HCT116 (cell line): ENCODE data around the gene GABRR3. TPM values are rescaled to one million over a fixed set of nuclear protein-coding genes. Genes with fewer than 3 reads are reported as not detected.

Source experiments
- ATAC-seq: fragments of 200-7000 bp; cut with Tn5 transposase; 2 replicates; pipeline ENCODE4 v1.9.1; 2020; ENCODE audit warnings: mild to moderate bottlenecking, moderate library complexity
- BruUV-seq: library from RNA; stranded (reverse); fragments of 400-500 nt; replicated peaks from 2 replicates; lab custom pipeline; 2021; lab: Mats Ljungman, UMichigan
- CTCF ChIA-PET: fragments of 300-600 bp; sonication (Branson Sonifier 250); formaldehyde crosslinking; loops from one replicate; lab custom pipeline; 2021; ENCODE audit warnings: antibody characterized with exemption; lab: Charles Lee
- POLR2A ChIA-PET: fragments of 300-600, 350-600 bp; sonication (Branson Sonifier 250); formaldehyde crosslinking; loops from one replicate; lab custom pipeline; 2021; ENCODE audit warnings: antibody characterized with exemption; lab: Charles Lee
- RAD21 ChIA-PET, 2 experiments: fragments of 300-600 bp; sonication (Branson Sonifier 250); formaldehyde crosslinking; loops; one replicate each; lab custom pipeline; 2023; ENCODE audit warnings: low total read pairs in 2 of 2; ENCODE audit not compliant: uncharacterized antibody in 2 of 2, unreplicated experiment in 2 of 2, low non-redundant PET in 1 of 2; lab: Charles Lee
- DNase-seq: peaks from one replicate; pipeline ENCODE4 v3.0.0-alpha.2; 2010; ENCODE audit warnings: low read depth, low spot score
- H2AFZ ChIP-seq: fragments of 200-600 bp; shearing (Covaris generic), sonication (generic); 2 replicates; pipeline ENCODE4 v1.6.1; 2017; ENCODE audit warnings: low read depth, mixed run types, mixed read lengths, antibody characterized with exemption, low read length; ENCODE audit not compliant: poor library complexity, severe bottlenecking
- H3K27ac ChIP-seq: 2 replicates; pipeline ENCODE4 v1.5.1; 2012; ENCODE audit warnings: low read depth, low read length
- H3K27me3 ChIP-seq: fragments of 200-600 bp; sonication (generic); 2 replicates; pipeline ENCODE4 v1.6.1; 2016; ENCODE audit warnings: mixed run types, low read length, mixed read lengths; ENCODE audit not compliant: insufficient read depth
- H3K36me3 ChIP-seq, 2 experiments: fragments of 200-500 bp in 1 of 2; fragments of 200-600 bp in 1 of 2; sonication (Bioruptor generic) in 1 of 2; sonication (generic) in 1 of 2; 2 replicates each; pipeline versions ENCODE4 v1.5.1 to v1.6.1; 2014 to 2016; ENCODE audit warnings: low read length in 2 of 2, inconsistent platforms in 1 of 2, mixed read lengths in 1 of 2, mixed run types in 1 of 2; ENCODE audit not compliant: insufficient read depth in 2 of 2, control insufficient read depth in 1 of 2
- H3K4me1 ChIP-seq, 2 experiments: fragments of 200-600 bp in 1 of 2; sonication (generic) in 1 of 2; 2 replicates each; pipeline versions ENCODE4 v1.5.1 to v1.6.1; 2012 to 2017; ENCODE audit warnings: low read length in 2 of 2, inconsistent platforms in 1 of 2, mild to moderate bottlenecking in 1 of 2, mixed read lengths in 1 of 2, mixed run types in 1 of 2, moderate library complexity in 1 of 2; ENCODE audit not compliant: insufficient read depth in 2 of 2, control insufficient read depth in 1 of 2
- H3K4me2 ChIP-seq: fragments of 200-600 bp; sonication (generic); 2 replicates; pipeline ENCODE4 v1.6.1; 2017; ENCODE audit warnings: mixed run types, low read length, mixed read lengths
- H3K4me3 ChIP-seq, 2 experiments: fragments of 200-600 bp in 1 of 2; sonication (generic) in 1 of 2; replicated peaks in 1 of 2; 2 replicates each; pipeline ENCODE4 v1.5.1; 2011 to 2016; ENCODE audit warnings: low read length in 2 of 2, control low read depth in 1 of 2, low read depth in 1 of 2, mild to moderate bottlenecking in 1 of 2, mixed read lengths in 1 of 2, mixed run types in 1 of 2
- H3K79me2 ChIP-seq: fragments of 200-600 bp; sonication (generic); 2 replicates; pipeline ENCODE4 v1.6.1; 2017; ENCODE audit warnings: mild to moderate bottlenecking, mixed run types, low read length, moderate library complexity, mixed read lengths; ENCODE audit not compliant: insufficient read depth
- H3K9ac ChIP-seq: fragments of 200-600 bp; sonication (generic); 2 replicates; pipeline ENCODE4 v1.6.1; 2016; ENCODE audit warnings: low read length, mixed read lengths
- H3K9me2 ChIP-seq: fragments of 200-600 bp; sonication (generic), shearing (Covaris generic); 2 replicates; pipeline ENCODE4 v1.6.1; 2017; ENCODE audit warnings: mixed run types, mild to moderate bottlenecking, moderate library complexity; ENCODE audit not compliant: insufficient read depth
- H3K9me3 ChIP-seq, 2 experiments: fragments of 200-500 bp in 1 of 2; fragments of 200-600 bp in 1 of 2; sonication (Bioruptor generic) in 1 of 2; sonication (generic) in 1 of 2; 2 replicates each; pipeline ENCODE4 v1.6.1; 2014 to 2017; ENCODE audit warnings: low read length in 2 of 2, mixed read lengths in 2 of 2, inconsistent platforms in 1 of 2, low read depth in 1 of 2, mild to moderate bottlenecking in 1 of 2, mixed run types in 1 of 2, moderate library complexity in 1 of 2; ENCODE audit not compliant: control insufficient read depth in 1 of 2, insufficient read depth in 1 of 2
- H4K20me1 ChIP-seq: fragments of 200-600 bp; sonication (generic), shearing (Covaris generic); 2 replicates; pipeline ENCODE4 v1.6.1; 2017; ENCODE audit warnings: mixed run types, mild to moderate bottlenecking, moderate library complexity; ENCODE audit not compliant: insufficient read depth
- CBX3 ChIP-seq: IDR thresholded peaks from 2 replicates; pipeline ENCODE4 v1.6.1; 2012; ENCODE audit warnings: low read depth
- CEBPB ChIP-seq: IDR thresholded peaks from 2 replicates; pipeline ENCODE4 v1.6.1; 2012; ENCODE audit warnings: low read depth
- ELF1 ChIP-seq: IDR thresholded peaks from 2 replicates; pipeline ENCODE4 v1.6.1; 2012; ENCODE audit warnings: low read depth, borderline replicate concordance
- EZH2 ChIP-seq: fragments of 200-600 bp; sonication (generic); IDR thresholded peaks from 2 replicates; pipeline ENCODE4 v1.6.1; 2017; ENCODE audit warnings: antibody characterized with exemption, mixed run types
- JUND ChIP-seq: IDR thresholded peaks from 2 replicates; pipeline ENCODE4 v1.6.1; 2012
- POLR2A ChIP-seq: IDR thresholded peaks from 2 replicates; pipeline ENCODE4 v1.7.0; 2011; ENCODE audit warnings: borderline replicate concordance; ENCODE audit not compliant: insufficient read depth, insufficient read length; ENCODE audit errors: extremely low read depth
- POLR2AphosphoS5 ChIP-seq: IDR thresholded peaks from 2 replicates; pipeline ENCODE4 v1.6.1; 2011; ENCODE audit warnings: mild to moderate bottlenecking, low read depth, low read length, moderate library complexity
- SIN3A ChIP-seq: IDR thresholded peaks from 2 replicates; pipeline ENCODE4 v1.6.1; 2012; ENCODE audit warnings: low read depth
- SP1 ChIP-seq: IDR thresholded peaks from 2 replicates; pipeline ENCODE4 v1.6.1; 2012; ENCODE audit warnings: low read depth
- SRF ChIP-seq: IDR thresholded peaks from 2 replicates; pipeline ENCODE4 v1.6.1; 2012; ENCODE audit warnings: low read depth
- intact Hi-C: fragments of 100-400 bp; cut with micrococcal nuclease; formaldehyde crosslinking; loops from 2 replicates; pipeline ENCODE4 v1.10.0; 2022
- total RNA-seq: library from RNA; stranded (reverse); gene quantifications from one replicate; pipeline ENCODE4 v1.2.1, GENCODE V29; 2021; ENCODE audit not compliant: unreplicated experiment
- TF ChIP-seq, protein P1 (sequence below): IDR thresholded peaks from 2 replicates; pipeline ENCODE4 v1.6.1; 2012
- TF ChIP-seq, protein P2 (sequence below): IDR thresholded peaks from 2 replicates; pipeline ENCODE4 v1.6.1; 2012
- TF ChIP-seq, protein P3 (sequence below), 3 experiments: fragments of 200-600 bp in 1 of 3; sonication (generic) in 1 of 3; IDR thresholded peaks in 2 of 3; conservative IDR thresholded peaks in 1 of 3; 2 replicates each; pipeline ENCODE4 v1.5.1; 2012 to 2017; ENCODE audit warnings: low read depth in 2 of 3, low read length in 2 of 3, antibody characterized with exemption in 1 of 3, borderline replicate concordance in 1 of 3, control low read depth in 1 of 3, mild to moderate bottlenecking in 1 of 3, mixed read lengths in 1 of 3, mixed run types in 1 of 3, moderate library complexity in 1 of 3; ENCODE audit not compliant: insufficient read depth in 1 of 3

Gene GABRR3
- total RNA-seq, 1 experiment from 2014 or later = not detected

DNA sequence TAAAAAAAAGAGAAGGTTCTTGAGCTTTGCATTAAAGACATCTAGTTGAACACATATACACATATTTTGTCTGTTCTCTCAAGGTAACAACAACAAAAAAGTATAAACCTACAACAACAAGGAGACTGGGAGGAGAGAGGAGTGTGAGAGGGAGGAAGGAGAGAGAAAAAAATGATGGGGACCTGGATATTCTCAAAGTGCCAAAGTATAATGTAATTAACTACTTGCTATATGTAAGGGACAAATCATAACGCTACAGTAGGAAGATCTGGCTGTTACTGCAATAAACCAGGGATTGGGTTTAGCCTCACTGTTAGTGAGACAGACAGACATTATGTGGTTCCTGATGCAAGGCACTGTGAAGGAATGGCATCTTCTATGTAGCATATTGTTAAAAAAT lies 14.2 kb upstream of the GABRR3 start:
- no peak overlapping the region for H2AFZ ChIP-seq
- no peak overlapping the region for H3K9ac ChIP-seq
- CTCF ChIA-PET = no interaction called here
- H3K9me3 ChIP-seq = no peaks in the 10 kb centered on the region
- no peak for TF ChIP-seq CEBPB
- TF ChIP-seq POLR2AphosphoS5 = no peak
- no peak for TF ChIP-seq SRF
- TF ChIP-seq, protein P1, sequence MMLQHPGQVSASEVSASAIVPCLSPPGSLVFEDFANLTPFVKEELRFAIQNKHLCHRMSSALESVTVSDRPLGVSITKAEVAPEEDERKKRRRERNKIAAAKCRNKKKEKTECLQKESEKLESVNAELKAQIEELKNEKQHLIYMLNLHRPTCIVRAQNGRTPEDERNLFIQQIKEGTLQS = no peak
- TF ChIP-seq SIN3A = no peak
- TF ChIP-seq JUND = no peak
- no peak for TF ChIP-seq CBX3
- TF ChIP-seq, protein P2, sequence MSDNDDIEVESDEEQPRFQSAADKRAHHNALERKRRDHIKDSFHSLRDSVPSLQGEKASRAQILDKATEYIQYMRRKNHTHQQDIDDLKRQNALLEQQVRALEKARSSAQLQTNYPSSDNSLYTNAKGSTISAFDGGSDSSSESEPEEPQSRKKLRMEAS = no peak
- no peak for TF ChIP-seq EZH2
- TF ChIP-seq ELF1 = no peak
- TF ChIP-seq SP1 = no peak
- TF ChIP-seq, protein P3, sequence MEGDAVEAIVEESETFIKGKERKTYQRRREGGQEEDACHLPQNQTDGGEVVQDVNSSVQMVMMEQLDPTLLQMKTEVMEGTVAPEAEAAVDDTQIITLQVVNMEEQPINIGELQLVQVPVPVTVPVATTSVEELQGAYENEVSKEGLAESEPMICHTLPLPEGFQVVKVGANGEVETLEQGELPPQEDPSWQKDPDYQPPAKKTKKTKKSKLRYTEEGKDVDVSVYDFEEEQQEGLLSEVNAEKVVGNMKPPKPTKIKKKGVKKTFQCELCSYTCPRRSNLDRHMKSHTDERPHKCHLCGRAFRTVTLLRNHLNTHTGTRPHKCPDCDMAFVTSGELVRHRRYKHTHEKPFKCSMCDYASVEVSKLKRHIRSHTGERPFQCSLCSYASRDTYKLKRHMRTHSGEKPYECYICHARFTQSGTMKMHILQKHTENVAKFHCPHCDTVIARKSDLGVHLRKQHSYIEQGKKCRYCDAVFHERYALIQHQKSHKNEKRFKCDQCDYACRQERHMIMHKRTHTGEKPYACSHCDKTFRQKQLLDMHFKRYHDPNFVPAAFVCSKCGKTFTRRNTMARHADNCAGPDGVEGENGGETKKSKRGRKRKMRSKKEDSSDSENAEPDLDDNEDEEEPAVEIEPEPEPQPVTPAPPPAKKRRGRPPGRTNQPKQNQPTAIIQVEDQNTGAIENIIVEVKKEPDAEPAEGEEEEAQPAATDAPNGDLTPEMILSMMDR (IDR thresholded peaks at IDR 0.05 in 2 of 3, conservative IDR thresholded peaks at IDR 0.05 in 1 of 3; ENCODE audit: borderline replicate concordance in 1 of 3, insufficient read depth in 1 of 3, low read depth in 2 of 3, low read length in 2 of 3) = no peak
- TF ChIP-seq POLR2A = no peak
- TF ChIP-seq, all 23 proteins: peak for 0
- no peak overlapping the region for H3K27ac ChIP-seq
- H3K4me3 ChIP-seq = no peak overlapping the region
- ChIA-PET POLR2A (no interaction called here), RAD21 (no interaction called here)
- H3K27me3 ChIP-seq = no peaks in the 10 kb centered on the region
- H3K9me2 ChIP-seq = no peaks in the 10 kb centered on the region
- intact Hi-C loops = no loop called here
- H3K4me1 ChIP-seq = no peaks in the 10 kb centered on the region
- H3K4me2 ChIP-seq = no peak overlapping the region
- H4K20me1 ChIP-seq = no peaks in the 10 kb centered on the region
- no TSS peak for BruUV-seq
- DNase-seq (no peak), ATAC-seq (no peak)
- no peaks in the 10 kb centered on the region for H3K36me3 ChIP-seq
- no peaks in the 10 kb centered on the region for H3K79me2 ChIP-seq
